HG03060 (cell line): ENCODE data around the gene NFATC2.

Source experiments
- ATAC-seq: cut with Tn5 transposase; IDR thresholded peaks from one replicate; pipeline ENCODE4 v1.9.1; 2021; ENCODE audit warnings: low read depth, moderate number of reproducible peaks; ENCODE audit not compliant: unreplicated experiment

NFATC2 gene

DNA sequence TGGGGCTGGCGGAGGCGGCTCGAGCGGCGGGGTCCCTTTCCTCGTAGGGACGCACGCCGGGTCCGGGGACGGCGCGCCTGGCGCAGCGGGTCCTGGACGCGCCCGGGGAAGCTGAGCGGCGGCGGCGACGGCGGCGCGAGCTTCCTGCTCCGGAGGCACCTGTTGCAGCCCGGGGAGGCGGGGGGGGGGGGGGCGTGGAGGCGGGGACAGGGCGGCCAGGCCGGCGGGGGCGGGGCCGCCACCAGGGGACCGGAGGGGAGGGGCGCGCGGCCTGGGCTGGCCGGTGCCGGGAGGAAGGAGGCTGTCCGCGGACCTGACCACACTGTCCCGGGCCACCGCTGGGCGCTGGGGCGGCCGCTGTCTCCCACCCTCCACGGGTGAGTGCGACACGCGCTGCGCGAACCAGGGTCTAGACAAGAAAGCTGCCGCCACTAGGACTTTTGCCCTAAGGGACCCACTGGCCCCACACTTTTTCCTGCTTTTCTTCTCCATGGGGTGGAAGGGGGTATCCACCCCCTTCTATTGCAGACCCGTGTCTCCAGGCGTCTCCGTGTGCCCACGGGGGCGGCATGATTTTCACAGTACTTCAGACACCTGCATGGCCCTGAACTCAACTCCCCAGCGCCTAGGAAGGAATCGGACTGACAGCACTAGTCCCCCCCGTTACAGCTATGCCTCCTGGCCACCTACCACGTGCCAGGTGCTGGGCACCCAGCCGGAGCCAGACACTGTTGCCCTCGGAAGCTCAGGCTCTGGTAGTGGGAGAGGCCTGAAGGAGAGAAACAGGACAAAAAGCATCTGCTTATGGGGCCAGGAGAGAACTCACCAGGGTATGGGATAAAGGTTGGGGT lies at the start of gene NFATC2:
NFATC2 (minus strand) TSS at position 149 of the 851 bp plus-strand sequence. CDS start 220 bp downstream, outside the sequence.
- ATAC-seq: no peak

DNA sequence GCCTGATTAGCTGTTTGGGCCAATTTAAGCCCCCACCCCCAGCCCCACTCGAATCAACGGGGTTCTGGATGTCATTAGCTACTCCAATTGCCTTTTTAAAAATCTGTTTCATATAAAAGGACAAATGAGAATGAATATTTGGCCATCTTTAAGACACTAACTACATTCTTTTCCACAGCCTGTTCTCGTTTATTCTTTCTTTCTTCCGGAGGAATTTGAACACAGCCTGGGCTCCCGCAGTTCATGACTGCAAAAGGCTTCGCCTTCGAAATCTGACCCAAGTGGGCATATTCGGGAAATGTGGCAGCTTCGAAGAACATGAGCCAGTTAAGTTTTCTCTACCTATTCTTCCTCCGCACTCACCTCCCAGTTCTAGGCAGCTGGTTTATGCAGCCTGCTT lies 49.4 kb upstream of the NFATC2 start:
- ATAC-seq: no peak

DNA sequence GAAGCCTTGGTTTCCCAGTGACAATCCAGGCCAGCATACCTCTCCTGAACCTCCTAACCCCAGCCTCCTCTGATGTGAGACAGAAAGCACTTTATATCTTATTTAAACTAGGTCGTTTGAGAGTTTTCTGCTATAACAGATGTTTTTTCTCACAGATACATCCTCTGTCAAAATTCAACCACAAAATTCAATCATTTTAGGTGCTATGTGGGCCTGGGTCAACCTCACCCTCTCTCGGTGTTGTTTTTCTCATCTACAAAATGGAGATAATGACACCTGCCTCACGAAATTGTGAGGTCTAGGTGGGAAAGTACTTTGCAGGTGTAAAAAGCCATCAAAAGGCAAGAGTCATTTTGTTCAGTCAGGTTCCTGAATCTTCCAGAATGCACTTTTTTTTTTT lies 46.2 kb upstream of the NFATC2 start:
- no peak for ATAC-seq

DNA sequence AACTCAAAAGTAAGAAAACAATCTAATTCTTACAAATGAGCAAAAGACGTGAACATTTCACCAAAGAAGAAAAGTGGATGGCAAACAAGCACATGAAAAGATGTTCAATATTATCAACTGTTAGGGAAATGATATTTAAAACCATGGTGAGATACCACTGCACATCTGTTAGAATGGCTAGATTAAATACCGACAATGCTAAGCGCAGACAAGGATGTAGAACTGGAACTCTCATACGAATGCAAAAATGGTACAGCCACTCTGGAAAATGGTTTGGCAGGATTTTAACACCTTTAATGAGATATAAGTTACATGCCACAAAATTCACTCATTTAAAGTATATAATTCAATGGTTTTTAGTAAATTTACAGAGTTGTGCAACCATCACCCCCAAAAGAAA lies 44.6 kb upstream of the NFATC2 start:
- ATAC-seq: no peak

DNA sequence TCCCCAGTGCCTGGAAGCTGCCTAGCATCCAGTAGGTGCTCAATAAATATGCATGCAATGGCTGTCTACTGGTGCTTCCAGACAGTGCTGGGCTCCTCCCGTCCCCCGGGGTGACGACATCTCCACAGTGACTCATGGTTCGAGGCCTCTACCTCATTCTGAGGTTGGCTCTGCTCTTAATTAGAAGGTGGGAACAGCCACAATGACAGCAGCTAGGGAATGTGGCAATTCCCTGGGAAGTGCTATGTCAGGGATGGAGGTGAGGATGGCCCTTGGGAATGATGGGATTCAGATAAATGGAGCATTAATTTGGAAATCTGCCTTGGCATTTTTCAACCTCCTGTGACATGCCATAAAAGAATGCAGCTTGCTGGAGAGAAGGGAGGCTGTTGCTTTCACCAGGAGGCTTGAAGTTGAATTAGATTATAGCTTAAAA lies 43.5 kb upstream of the NFATC2 start:
- no peak for ATAC-seq

DNA sequence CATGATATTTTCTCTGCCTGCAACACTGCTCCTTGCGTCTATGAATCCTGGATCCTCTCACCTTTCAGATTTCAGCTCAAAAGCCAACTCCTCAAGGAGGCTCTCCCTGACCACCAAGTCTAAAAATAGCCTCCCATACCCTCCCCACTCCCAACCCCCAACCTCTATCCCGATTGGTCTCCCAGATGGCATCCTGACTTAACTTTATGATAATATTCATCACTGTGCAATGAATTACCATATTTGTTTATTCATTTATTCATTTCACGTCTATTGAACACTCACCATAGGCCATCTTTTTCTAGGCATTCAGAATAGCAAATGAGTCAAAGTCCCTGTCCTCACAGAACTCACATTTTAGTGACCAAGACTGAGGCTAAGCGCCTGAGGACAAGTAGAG lies 42.6 kb upstream of the NFATC2 start:
- ATAC-seq: no peak

DNA sequence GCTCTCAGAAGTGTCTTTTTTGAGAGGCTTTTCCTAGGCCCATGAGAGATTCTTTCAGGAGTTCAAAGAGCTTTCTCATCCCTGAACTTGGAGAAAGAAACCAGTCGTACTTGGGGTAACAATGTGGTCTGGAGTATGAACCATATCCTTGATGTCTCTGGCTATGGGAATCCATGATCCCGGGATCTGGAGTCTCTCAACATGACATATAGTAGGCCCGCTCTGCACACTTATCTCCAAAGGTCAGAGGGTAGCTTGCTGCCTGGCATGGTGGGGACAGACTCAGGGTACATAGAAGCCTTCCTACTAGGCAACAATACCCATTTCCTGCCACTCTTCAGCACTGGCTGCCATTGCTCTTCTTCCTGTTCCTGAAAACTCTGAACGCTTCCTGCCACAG lies 42.2 kb upstream of the NFATC2 start:
- ATAC-seq: no peak

DNA sequence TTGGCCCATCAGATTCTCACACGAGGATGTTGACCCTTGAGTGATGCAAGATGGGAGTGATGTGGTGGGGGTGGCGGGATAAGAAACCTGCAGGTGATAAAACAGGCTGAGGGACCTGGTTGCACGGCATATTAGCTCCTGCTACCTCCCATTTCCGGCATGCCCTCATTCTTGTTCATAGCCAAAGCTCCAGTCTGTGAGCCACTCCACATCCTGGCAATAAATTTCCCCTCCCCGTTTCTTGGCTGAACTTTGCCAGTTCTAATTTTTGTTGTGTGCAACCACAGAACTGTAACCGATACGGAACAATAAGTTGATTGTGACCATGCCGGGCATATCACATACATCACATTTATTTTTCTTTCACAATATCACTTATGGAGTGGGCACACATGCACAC lies 41.6 kb upstream of the NFATC2 start:
- ATAC-seq: no peak

DNA sequence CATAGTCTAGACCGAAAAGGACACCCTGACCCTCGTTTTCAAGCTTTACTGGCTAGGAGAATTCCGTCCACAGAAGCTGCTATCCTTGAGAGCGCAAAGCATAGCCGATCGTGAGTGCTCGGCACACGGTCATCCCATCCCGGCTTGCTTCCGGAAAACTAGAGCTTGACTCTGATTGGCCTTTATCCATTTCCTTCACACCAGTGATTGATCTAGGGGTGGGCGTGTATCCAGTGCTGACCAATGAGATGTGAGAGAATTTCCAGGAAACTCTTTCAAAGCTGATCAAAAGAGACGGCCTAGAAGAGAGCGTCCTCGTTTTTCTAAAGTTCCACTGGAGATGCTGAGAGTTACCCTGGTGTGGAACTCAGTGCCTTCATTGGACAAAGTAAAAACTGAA lies 41.0 kb upstream of the NFATC2 start:
- no peak for ATAC-seq

DNA sequence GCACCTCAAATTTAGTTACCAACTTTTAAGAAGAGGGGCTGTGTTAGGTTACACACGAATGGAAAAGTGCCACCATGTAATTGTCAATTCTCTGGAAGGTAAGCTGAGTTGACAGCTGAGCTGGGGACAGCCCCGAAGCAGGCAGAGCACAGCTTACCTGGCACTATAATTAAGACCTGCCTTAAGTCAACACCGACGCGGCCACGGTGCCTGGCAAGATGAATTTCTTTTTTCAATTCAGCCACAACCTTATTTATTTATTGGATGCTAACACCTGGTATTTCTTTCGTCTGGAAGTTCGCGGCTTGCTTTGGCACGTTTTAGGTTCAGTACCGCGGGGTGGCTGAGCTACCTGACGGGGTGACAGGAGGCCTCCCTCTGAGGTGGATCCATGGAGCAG lies 40.6 kb upstream of the NFATC2 start:
- no peak for ATAC-seq

DNA sequence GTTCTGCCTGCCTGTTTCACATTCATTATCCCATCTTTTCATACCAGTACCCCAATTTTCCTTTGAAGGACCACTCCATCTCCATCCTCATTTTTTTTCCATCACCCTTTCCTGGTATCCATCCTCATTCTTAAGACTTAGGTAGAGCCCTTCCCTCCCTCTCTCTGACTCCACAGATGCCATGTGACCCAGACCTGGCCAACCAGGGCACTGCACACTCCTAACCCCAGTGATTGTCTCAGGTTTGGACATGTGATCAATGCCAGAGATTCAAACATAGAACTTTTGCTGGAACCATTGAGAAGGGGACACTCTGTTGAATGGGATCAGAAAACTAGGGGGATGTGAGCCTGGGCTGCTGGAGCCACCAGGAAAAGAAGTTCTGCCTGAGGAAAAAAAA lies 39.1 kb upstream of the NFATC2 start:
- no peak for ATAC-seq

DNA sequence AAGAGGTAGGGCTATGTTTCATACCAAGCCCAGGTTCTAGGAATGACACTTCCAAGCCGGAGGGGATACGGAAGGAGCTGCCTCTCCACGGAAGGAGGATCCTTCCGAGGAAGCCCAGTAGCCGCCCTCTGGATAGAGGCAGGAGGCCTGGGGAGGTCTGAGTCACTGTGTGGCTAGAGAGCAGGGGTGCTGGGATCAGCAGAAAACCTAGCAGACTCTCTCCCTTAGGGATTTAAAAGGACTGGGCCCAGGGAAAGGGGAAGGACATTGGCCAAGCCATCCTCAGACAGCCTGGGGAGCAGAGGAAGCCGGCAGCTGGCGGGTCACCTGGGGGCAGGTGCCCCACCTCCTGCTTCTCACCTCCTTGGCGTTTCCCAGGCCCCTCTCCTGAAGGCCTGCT lies 36.6 kb upstream of the NFATC2 start:
- no peak for ATAC-seq

DNA sequence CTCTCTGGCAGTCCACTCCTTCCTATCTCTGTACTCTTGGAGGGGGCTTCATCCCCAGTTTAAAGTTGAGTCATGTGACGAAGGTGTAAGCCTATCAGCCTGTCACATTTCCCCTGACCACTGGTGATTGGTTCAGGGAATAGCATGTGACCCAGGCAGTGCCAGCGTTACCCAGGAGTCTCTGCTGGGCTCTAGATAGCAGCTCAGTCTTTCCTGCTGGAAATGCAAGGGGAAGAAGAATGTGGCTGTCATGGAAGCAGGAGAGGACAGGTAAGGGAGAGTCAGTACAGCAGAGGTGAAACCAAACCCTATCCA lies 35.6 kb upstream of the NFATC2 start:
- ATAC-seq: no peak

DNA sequence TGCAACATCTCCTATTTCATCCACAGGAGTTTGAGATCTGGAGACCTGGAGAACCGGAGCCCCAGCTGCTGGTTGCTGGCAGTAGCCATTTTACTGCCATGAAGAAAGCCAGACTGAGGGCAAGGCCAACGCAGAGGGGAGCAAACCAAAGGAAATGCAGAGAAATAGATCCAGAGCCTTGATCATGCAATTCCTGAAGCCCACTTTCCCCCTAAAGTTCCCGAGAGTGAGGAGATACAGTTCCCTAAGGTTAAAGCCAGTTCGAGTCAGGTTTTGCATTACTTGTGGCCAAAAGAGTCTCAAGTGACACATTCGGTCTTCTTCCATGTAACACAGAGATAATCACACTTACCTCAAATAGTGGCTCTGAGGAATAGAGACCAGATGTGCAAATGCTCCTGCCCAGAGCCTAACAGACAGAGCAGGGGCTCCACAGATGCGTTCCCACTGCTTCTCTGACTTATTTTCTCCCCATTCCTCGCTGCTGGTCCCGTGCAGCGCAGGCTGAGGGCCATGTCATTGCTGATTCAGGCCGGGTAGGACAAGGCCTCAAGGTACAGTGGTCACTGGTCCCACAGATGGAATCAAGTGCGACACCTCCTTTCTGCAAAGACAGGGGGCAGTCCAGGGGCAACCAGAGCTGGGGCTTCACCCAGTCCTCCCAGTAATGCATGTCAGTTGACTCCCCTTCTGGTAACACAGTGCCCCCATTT lies 35.1 kb upstream of the NFATC2 start:
- ATAC-seq: no peak

DNA sequence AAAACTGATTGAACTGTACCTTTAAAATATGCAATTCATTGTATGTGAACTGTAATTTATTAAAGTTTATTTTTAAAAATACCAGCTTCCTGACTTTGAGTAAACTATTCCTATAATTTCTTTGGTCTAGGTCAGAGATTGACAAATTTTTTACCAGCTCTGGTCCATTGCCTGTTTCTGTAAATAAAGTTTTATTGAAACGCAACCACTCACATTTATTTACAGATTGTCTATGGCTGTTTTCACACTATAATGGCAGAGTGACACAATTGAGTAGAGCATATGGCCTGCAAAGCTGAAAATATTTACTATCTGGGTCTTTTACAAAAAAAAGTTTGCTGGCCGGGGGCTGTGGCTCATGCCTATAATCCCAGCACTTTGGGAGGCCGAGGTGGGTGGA lies 33.0 kb upstream of the NFATC2 start:
- no peak for ATAC-seq

DNA sequence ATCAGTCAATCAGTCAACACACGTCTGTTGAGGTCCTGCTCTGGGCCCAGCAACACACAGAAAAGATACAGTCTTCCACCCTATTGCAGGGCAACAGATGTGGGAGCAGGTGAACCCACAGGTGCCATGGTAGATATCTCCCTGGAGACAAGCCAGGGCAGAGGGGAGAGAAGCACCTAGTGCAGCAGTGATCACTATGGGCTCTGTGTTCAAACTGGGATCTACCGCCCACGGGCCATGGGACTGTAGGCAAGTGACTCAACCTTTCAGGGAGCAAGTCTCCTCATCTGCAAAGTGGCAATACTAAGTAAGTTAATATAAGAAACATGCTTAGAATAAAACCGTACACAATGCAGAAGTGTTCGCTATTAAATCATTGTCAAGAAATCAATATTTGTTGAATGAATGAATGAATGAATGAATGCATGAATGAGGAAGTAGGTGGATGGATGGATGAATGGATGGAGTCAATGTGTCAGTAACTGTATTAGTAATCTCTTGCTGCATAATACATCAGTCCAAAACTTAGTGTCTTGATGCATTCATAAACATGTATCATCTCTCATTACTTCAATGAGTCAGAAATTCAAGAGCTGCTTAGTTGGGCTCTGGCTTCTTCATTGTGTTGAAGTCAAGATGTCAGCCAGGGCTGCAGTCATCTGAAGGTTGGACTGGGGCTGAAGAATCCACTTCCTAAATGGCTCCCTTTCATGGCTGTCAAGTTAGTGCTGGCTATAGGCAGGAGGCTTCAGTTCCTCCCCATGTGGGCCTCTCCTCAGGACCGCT lies 31.9 kb upstream of the NFATC2 start:
- no peak for ATAC-seq

DNA sequence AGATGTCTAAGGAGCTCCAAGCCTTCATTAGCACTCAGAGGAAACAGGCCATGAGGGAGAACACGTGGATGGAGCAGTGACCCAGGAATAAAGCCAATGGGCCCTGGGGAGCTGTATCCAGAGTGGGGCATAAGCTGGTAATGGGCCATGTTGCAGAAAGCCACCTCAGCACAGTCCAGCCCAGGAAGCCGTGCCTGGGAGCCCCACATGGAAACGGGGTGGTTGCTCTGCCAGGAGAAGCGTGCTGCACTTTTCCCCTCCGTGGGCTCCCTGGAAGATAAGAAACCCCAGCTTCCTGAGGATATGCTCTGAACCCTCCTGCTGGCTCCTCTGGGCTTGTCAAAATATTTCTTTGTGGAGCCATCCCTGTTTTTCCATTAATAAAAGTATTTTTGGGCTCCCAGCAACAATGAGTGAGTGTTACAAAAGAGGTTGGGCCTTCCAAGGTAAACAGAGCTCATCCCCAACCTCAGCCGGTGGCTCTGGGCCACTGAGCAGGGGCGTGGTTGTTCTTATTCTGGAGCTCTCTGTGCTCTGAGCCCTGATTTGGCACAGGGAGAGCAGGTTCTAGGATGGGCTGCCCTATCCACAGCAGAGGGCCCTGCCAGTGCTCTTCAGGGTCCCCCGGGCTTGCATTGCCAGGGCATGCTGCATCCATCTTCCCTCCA lies 31.2 kb upstream of the NFATC2 start:
- ATAC-seq: no peak

DNA sequence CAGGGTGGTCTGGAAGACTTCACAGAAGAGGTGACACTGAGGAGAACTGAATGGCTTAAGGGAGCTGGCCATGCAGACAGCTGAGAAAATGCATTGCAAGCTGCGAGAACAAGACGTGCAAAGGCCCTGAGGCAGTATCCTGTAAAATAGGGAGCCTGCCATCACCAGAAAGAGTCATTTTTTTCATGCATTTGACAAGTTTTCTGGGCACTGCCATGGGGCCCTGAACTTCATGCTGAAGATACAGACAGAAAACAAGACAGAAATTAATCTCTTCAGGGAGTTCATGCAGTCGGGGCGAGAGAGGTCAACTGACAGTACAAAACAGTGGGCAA lies 28.9 kb upstream of the NFATC2 start:
- ATAC-seq: no peak

DNA sequence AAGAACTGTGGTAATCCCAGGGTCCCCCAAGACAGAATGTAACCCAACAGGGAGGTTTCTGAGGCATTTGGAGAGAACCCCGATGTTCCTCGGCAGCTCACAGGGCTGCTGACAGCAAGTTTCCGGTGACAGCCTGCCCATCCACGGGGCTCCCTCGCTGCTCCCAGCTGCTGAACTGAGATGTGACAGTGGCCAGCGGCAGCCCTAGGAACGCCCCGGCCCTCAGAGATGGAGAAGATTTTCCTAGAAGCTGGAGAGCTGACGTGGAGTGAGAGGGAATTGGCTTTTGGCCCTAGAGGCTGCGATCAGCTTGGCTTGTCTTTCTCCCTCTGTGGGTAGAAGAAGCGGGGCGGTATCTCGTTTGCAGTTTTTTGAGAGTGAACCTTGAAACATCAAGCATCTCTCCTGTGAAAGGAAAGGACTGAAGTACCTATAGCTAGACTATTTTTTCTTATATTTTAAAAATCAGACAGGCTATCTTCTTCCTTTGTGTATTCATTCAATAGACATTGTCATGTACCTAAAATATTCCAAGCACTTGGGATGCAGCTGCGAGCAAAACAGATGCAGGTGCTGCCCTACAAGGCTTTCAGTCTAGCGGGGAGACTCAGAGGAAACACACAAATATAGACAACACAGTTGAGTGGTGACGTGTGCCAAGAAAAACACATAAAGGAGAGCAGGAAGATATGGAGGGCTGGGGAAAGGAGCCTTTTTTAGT lies 28.4 kb upstream of the NFATC2 start:
- ATAC-seq: no peak
